CD4-positive, alpha-beta T cell treated with Interleukin-1 beta for 1 hour (primary cell): ENCODE measurements around the gene STAC.
"Not testable (repeated sequence)": the region's sequence is repeated elsewhere in the genome, so short reads cannot be mapped to it uniquely, and the experiment has no call there.

Experiments
- DNase-seq, 2 donors: peaks; one replicate each; pipeline ENCODE4 v3.0.0-alpha.2; 2020 to 2022

STAC gene

DNA sequence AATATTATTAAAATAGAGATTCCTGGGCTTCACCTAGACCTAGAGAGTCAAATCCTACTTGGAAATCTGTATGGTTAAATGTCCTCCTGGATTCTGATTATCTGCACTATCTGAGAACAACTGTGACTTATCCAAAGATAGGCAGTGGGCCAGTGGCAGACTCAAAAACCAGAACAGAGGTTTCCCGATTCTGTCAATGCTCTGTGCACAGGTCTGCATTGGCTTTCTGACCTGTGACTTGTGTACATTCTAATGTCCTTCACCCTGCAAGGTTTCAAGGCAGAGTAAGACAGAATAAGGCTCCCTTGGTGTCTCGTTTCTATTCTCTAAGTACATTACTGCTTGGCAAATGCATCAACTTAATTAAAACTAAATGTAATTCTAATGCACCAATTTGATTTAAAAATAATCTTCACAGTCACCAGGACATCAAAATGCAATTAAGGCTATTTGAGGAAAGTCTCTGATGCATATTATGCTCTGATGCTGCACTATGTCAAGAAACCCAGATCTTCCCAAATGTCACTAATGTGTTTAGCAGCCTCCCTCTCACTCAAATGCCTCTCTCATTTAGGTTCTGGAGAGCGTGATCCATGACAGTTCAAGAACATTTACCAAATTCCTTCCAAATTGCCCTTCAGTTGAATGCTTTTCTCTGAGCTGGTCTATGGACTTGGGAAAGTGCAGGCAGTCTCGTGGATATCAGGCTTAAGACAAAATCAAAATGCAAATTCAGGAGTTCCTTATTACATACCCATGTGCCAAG, 140.1 kb downstream of the STAC start:
- DNase-seq, result no peak

DNA sequence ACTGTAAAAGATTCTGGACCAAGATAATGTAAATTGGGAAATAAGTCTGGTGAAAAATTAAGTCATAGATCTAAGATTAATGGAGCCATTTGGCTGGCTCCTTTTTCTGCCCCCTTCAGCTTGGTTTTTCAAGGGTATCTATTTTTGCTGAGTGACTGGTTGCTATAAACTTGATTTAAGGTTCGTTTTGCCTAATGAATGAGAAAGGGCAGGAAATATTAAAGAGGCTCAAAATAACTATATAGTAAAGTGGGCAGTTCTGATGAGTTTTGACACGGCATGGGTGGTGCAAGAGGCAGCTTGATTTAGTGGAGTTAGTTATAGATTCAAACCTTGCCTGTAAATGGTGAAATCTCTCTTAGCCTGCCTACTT, 140.7 kb downstream of the STAC start:
- no peak for DNase-seq

DNA sequence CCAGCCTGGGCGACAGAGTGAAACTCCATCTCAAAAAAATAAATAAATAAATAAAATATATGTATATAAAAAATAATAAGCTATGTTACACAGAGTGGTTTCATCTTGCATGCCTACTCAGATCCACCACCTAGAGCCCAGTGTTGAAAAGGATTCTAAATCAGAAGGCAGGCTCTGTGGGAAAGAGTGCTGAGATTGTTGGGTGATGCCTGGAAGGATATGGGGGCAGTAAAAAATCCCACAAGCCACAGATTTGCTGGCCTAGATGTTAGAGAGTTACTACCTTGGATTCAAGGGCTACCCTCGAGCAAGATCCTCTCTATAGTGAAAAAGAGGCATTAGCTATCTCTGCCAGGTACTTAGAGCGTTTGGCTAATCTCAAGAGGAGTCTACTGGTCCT, 144.3 kb downstream of the STAC start:
- no peak for DNase-seq

DNA sequence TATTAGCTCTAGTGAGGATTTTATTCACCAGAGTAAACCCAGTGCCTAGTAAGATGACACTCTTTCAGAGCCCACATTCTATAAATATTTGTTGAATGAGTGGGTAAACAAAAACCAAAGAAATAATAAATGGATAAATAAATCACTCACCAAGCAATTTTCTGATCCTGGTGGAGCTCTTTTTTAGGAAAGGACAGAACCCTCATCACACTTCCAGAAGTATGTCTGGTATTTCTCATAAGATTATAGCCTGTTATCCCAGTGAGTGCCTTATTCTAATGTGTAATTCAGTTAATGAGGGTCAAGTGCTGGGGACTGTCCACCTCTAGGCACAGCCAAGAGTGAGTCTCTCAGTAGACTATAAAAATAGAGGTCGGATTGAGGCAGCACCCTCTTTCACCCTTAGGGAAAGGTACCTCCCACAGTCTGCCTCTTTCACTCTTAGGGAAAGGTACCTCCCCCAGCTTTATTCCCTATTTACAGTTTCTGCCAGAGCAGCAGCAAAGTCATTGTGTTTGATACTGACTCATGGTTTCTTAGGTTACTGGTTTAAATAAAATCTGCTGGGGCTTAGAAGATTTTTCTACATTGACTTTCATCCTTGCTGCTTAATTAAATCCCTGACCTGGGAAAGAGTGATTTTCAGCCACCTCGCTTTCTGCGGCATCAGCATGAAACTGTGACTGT, 145.0 kb downstream of the STAC start:
- no peak for DNase-seq

DNA sequence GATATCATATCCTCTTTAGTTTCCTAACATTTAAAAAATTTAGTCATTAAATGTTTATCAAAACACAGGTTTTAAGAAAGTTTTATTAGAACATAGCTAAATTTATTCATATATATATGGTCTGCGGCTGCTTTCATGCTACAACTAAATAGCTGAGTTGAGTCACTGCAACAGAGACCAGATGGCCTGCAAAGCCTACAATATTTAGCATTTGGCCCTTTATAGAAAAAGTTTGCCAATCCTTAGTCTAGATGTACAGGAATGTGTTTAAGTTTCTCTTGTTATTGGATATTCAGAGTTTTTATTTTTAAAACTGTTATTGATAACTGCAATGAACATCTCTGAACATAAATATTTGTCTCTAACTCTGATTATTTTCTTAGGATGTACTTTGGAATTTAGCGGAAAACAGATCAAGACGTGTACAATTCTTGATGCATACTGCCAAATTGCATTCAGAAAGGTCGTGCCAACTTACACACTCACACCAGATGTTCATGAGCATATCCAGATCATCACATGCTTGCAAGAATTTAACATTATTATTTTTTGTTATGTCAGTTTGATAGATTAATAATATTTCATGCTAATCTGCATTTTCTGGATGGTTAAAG, 157.9 kb downstream of the STAC start:
- DNase-seq, result no peak

DNA sequence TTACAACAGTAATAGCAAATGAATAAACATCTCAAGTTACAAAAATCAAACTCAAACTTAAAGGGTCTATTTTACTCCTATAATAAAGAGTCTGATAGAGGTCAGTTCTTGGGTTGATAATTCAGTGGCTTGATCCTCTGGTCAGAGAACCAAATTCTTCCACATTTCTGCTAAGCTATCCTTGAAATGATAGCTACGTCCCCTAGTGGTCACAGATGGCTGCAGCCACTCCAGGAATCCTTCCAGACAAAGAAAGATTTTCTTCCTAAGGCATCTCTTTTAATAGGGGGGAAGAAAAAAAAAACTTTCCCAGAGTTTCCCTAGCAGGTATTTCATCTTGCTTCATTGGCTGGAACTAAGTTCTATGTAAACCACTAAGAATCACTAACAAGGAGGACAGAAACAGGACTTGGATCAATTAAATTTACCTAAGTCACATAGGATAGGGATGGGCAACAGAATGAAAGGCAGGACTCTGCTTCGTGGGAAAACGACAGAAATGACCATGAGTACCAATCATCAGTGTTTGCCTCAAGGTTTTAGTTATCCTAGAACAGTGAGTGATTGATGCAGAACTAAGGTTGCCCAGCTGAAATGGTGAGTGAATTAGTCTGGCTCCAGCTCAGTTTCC, 160.7 kb downstream of the STAC start:
- no peak for DNase-seq

DNA sequence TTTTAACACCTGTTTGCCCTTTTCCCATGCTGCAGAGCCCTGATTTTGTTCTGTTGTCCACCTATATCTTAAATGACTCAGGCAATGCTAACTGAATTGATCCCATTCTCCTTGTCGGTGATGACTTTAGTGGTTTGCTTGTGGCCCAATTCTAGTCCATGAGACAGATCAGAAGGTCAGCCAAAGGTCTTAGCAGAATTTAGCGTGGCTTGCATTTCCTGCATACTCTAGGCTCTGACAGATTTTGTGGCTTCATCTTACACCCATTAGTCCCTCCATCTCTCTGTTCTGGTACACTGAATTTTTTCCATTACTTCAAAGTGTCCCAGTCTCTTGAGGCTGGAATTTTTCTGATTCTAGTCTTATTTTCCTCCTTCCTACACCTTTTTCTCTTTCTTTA, 161.9 kb downstream of the STAC start:
- DNase-seq, result no peak

DNA sequence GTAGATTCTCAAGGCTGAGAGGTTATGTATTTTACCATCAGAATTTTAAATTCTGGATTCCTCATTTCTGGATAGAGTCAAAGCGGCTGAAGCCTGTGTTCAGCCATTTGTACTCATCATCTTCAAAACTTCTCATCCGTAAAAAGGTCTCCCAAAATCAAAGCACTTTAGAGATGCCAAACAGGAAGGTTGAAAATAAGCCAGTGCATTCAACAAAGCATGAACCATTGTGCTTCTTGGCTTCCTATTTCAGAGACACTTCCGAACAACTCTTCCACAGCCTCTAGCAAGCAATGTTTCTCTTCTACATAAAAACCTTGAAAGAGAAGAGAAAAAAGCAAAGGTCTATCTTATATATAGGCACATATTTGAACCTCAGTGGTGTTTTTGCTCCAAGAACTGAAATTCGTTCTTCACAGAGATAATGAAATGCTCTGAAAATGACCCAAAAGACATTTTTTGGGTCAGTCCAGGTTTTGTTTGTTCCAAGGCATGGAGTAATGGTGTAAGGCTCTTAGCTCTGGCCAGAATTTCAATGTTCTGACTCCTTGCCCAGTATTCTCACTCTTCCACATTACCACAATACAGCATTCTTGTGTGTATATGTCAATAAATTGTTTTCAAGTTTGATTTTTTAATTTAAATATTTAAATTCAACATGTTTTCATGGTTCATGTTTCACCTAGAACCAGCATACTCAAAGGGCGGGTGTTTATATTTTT, 163.1 kb downstream of the STAC start:
- no peak for DNase-seq

DNA sequence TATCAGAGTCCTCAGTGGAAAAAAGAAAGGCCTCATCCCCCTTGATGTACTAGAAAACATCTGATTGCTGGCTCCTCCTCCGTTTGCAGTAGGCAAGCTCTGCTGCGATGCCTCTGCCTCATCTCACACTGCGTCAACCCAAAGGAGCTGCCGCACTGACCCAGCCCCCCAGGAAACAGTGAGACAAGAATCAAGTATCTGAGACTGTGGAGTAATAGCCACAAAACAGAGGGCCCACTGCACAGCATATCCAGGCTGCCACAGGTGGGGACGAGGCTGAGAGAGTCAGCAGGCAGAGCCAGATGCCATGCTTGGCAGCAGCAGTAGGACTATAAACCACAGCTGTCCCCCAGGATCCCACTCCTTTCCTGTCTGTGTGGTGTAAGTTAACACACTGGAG, 165.9 kb downstream of the STAC start:
- DNase-seq, result no peak

DNA sequence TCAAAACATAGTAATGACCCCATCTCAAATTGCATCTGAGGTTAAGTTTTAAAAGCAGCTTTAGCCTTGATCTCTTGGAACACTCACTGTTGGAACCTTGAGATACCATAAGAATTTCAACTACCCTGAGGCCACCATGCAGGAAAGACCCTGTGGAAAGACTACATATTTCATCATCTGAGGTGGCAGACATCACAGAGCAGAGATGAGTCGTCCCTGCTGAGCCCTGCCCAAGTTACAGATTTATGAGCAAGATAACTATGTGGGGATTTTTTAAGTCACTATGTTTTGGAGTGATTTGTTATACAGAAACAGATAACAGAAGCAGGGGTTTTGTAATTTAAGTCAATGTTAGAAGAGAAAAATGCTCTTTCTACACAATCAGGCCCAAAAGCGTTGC, 168.4 kb downstream of the STAC start:
- DNase-seq, result no peak

DNA sequence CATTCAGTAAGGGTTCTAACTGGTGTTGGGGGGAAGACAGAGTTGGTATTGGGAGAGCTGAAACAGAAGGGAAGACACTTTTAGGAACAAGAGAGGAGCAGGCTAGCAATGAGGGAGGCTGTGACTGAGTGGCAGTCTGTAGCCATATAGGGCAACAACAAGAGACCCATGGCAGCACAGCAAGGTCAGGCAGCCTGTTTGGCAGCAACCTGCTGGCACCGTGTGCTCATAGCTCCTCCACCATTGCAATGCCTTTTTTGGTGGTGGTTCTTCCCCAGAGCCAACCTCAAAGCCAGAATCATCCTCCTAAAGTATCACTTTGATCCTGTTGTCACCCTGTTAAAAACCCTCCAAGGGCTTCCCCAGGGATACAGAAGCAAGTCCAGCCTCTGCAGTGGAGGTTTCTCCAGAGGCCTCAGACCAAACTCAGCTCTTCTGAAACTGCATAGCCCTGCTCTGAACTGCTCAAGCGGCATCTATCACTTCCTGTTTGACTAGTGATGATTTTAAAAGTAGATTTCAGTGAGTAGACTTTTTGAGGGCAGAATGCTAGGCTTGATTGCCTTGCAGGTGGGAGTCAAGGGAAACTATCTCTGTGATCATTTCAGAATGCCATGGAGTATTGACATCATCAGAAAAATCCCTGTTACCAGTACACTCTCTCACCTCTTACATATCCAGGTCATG, 176.9 kb downstream of the STAC start:
- DNase-seq, result no peak

DNA sequence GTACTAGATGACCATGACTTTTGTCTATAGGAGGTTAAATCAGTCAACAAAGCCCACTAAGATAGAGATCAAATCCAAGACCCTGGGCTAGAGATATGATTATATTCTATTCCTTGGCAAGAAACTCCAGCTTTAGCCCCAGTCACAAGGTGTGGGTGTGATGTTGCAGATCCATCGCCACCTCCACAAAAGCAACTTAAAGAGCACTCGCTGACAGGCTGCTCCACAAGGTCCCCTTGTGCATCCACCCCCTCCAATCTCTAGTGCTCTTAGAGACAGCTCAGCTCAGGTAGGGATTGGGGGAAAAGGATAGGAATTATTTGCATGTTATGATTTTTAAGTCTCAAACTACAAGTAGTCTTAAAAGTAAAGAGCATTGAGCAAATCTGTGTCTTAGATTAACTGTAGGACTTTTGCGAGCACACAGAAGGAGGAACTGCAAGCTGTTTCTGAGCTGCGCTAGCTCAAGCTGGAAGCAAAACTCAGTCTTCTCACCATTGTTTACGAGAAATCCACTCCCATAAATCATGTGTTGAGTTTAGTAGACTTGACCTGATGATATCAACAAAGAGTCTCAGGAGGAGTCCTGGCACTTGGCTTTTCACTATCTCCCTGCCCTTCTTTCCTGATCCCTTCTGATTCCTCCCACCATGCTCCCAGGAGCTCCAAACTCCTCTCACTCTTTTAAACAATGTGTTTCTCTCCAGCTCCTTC, 177.6 kb downstream of the STAC start:
- DNase-seq, result no peak

DNA sequence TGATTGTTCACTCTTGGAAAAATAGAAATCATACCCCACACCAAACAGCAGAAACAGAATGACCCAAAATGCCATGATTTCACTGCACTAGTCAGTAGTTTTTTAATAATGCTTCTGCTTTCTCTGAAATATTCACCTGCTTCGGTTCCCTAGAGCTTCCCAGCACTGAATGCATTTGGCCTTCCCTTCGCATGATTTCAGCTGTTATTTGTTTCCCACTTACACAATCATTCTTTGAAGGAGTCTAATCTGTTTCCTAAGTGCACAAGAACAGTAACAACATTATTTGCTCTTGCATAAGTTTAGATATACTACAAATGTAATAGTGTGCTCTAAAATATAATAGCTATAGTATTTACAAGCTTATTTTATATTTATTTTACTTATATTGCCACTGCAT, 178.7 kb downstream of the STAC start:
- DNase-seq, result no peak

DNA sequence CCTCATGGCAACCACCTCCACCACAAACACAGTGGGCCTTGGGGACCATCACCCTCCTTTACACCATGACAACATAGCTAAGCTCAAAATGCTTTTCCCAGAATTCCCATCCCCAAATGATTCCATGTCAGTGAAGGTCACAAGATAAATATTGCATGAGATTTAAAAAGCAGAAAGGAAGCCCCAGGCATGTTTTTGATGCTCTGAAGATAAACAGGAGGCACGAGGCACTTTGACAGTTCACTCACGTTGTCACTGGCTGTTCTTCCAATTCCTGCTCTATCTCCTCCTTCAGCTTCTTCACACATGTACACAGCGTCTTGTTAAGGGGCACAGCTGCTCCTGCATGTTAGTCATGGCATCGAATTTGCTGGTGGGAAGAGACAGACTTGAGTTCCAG, 180.4 kb downstream of the STAC start:
- no peak for DNase-seq

DNA sequence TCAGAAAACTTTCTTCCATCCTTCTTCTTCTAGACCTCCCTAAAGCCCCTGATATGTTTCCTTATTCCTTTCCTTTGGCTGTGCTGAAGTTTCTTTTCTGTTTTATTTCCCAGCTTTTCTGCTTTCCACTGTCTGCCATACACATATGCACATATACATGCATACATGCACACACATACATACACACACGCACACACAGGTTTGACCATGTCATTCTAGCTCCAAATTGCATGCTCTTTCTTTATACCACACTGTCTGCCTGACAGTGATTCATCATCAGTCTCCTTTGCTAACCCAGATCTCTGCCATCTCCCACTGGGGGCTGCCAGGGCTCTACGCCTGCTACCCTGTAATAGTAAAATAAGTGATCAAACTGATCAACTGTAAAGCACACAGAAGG, 181.3 kb downstream of the STAC start:
- no peak for DNase-seq

DNA sequence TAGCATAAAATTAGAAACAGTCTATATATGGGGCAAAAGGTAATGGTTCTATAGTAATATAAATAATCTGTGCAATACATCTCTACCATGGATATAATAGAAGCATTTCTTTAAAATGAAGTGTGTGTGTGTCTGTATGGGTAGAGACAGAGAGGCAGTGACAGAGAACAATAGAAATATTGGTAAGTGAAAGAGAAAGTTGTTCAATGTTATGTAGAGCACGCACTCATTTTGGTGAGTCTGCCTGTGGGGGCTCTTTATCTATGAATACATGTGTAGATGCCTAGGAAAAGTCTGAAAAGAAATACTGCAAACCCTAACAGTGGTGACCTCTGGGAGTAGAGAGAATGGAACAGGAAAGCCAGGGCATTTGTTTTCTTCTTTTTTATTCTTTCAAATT, 182.6 kb downstream of the STAC start:
- DNase-seq, result no peak

DNA sequence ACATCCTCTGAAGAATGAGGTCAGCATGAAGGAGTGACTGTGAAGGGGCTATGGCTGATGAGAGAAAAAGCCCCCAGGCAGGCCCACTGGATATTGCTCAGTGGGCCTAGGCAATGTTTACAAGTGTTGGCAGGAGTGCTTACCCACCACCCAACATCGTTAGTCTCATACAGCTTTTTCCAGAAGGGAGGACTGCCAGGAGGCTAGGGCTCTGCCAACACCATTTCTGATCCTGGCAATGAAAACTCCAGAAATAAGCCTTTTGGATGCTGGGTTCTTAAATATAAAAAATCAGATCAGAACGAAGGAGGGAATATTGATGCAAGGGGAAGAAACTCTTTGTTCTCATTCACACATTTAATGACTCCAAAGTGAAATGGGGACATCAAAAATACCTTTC, 194.9 kb downstream of the STAC start:
- DNase-seq, result no peak

DNA sequence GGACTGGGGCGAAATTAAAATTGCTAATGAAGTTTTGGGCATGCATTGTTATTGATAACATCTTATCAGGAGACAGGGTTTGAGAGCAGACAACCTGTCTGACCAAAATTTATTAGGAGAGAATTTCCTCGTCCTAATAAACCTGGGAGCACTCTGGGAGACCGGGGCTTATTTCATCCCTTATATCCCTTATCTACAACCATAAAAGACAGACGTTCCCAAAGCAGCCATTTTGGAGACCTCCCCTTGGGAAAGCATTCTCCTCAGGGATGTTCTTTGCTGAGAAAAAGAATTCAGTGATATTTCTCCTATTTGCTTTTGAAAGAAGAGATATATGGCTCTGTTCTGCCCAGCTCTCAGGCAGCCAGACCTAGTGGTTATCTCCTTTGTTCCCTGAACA, 198.1 kb downstream of the STAC start:
- not testable (repeated sequence) for DNase-seq

DNA sequence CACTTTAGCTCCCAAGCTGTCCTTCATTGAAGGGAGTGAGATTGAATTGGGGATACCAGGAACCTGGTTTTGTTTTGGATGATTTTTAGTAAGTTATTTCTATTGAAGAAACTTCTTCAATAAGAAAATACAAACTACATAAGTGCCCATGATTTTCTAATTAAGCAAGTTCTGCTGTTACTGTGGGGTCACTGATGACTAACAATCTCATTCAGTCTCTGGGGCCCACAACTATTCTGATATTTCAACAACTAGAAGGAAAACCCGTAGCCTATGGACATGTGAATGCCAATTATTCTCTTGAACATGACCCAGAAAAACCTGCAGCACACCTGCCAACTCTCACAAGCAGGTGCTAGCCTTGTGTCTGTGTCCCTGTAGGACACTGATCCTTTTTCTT, 199.4 kb downstream of the STAC start:
- DNase-seq, result no peak

DNA sequence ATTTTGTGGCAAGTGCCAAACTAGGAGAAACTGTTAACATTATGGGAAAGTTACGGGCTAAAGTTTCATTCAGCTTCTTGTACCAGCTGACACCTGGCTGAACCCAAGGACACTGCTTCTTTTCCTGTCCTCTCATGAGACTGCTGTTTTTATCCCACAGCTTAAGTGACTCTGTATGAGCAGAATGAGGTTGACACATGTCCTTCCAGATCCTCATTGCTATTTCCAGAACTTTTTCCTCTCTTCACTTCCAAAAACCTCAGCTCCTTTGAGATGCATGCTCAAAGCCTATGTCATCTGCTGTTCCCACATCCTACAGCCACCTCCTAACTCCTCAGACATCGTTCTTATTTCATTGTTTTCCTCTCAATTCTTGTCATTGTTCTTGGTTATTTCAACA, 200.4 kb downstream of the STAC start:
- DNase-seq, result no peak

DNA sequence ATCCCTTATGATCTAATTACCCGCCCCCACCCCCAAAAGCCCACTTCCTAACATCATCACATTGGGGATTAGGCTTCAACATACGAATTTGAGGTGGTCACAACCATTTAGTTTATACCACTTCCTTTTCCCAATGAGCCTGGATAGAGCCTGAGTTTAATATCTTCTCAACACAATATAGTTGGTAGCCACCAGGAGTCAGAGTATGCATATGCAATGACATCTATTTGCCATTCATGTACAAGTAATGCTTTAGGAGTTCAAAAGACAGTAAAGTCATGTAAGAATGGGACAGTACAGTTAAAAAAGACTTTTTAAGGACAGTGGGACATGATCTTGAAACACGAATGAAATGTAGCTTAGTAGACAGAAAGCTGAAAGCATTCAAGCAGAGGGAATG, 211.7 kb downstream of the STAC start:
- DNase-seq, result no peak

DNA sequence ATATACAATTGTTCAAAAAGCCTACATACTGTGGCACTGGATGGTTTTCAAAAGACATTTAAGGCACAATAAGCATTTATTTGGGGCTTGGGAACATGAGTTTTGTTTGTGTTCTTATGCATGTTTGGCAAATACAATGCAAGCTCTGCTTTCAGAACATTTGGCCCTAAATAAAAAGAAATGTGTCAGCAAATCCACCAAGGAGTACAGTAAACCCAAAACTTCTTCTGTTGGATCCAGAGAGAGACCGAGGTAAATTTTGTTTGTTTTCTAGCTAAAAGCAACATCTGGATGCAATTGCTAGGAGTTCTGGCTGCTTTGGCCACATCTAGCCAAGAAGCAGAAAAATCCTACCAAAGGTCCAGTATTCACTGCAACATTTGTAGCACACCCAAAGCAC, 215.2 kb downstream of the STAC start:
- DNase-seq, result no peak
